C4-2B (cell line): ENCODE measurements around the gene CTDSPL.

Source experiments
- H3K27ac ChIP-seq: fragments of 450-650 bp; 2 replicates; pipeline ENCODE4 v1.5.1; 2017
- ZFX ChIP-seq: fragments of 450-650 bp; IDR thresholded peaks from 2 replicates; pipeline ENCODE4 v1.6.1; 2017
- TF ChIP-seq, protein P1 (sequence below): fragments of 450-650 bp; conservative IDR thresholded peaks from 2 replicates; pipeline ENCODE4 v1.5.1; 2017; ENCODE audit warnings: mild to moderate bottlenecking

Gene CTDSPL

DNA sequence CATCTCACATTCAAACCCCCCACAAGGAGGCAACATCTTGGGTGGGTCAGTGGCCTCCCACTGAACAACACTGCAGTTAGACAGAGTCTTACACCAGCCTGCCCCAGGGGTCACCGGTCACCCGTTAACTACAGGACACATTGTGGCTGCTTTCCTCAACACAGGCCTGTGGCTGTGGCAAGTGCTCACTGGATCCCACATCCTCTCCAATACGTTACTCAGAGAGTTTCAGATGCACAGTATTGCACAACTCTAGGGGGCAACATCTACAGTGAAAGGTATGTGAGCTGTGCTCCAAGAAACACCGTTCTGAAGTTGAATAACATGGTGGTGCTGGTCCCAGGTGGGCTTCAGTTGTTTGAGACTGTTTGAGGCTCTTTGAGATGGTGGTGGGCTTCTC lies 41.0 kb downstream of the CTDSPL start:
- TF ChIP-seq, protein P1, sequence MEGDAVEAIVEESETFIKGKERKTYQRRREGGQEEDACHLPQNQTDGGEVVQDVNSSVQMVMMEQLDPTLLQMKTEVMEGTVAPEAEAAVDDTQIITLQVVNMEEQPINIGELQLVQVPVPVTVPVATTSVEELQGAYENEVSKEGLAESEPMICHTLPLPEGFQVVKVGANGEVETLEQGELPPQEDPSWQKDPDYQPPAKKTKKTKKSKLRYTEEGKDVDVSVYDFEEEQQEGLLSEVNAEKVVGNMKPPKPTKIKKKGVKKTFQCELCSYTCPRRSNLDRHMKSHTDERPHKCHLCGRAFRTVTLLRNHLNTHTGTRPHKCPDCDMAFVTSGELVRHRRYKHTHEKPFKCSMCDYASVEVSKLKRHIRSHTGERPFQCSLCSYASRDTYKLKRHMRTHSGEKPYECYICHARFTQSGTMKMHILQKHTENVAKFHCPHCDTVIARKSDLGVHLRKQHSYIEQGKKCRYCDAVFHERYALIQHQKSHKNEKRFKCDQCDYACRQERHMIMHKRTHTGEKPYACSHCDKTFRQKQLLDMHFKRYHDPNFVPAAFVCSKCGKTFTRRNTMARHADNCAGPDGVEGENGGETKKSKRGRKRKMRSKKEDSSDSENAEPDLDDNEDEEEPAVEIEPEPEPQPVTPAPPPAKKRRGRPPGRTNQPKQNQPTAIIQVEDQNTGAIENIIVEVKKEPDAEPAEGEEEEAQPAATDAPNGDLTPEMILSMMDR = no peak
- TF ChIP-seq ZFX = no peak
- H3K27ac ChIP-seq = no peak overlapping the region; the same call in 1 of the 2 replicates

DNA sequence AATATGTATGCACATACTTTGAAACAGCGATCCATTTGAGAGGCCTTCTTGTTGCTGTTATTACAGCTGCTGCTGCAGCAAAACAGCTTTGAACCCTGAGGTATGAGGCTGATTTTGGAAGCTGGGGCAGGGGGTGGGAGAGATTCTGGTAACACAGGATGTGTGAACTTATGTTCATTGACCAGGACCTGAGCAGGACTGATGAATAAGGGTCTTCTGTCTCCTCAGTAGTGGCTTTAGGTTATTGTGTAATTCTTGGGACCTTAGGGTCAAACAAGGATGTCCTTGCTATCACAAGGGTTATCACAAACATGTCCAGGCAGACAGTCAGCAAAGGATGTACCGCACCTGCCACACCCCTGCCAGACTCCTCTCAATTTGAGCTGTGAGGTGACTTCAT lies 41.6 kb downstream of the CTDSPL start:
- no peak overlapping the region; the same call in 1 of the 2 replicates for H3K27ac ChIP-seq

DNA sequence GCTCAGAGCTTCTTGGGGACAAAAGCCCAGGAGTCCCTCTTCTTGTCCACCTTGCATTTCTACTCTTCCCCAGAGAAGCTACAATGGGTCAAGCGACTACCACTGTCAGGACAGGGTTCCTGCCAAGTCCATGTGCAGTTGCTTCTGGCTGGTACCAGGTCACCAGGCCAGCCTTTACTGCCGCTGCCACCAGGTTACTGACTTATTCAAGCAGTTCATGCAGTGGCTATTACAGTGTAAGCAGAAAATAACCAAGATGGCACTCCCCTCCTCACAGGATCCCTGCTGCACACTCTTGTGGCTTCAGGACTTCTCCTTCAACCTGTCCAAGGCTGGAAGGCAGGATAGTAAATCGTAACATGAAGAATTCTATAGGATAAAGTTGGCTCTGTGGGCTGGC lies 42.1 kb downstream of the CTDSPL start:
- TF ChIP-seq, protein P1 = no peak
- no peak for TF ChIP-seq ZFX
- H3K27ac ChIP-seq = no peak overlapping the region; the same call in 1 of the 2 replicates

More for the DNA sequence above, 41.6 kb downstream of the CTDSPL start:
- TF ChIP-seq, protein P1 = no peak
- no peak for TF ChIP-seq ZFX

DNA sequence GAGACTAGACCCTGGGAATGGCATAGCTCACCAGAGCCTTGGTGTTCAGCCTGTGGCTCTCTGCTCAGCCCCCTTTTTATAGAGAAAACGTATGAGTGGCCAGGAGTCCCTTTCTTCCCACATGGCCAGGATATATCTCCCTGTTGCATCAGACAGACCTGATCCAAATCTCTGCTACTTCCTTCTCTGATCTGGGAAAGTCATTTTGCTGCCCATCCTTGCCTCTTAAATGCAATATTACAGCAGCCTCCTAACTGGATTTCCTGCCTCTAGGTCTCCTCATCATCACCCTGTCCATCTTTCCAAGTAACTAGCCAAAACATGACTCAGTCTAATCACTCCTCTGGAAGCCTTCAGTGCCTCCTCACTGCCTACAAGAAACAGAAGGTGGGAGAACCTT lies 42.9 kb downstream of the CTDSPL start:
- TF ChIP-seq, protein P1 = no peak
- TF ChIP-seq ZFX = no peak
- H3K27ac ChIP-seq = 0 out of 2 replicates have a peak overlapping the region, but pooled peaks have one; percentile 9

DNA sequence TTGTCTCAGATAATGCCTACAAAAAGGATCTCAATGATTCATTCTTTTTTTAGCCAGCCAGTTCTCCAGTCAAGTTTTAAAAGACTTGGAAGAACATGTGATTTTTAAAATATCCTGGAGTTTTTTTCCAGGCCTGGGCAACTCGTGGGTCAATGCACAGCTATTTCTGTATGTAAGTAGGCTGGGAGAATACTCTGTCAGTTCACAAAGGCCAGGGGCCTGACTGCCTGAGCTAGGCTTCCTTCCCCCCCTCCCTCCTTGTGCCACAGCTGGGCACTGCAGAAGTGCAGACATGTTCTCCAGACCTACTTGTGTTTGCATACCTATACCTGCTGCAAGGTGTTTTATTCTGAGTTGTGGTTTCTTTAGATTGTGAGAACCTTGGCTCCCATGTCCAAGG lies 43.7 kb downstream of the CTDSPL start:
- H3K27ac ChIP-seq = no peak overlapping the region
- TF ChIP-seq, protein P1 = no peak
- TF ChIP-seq ZFX = no peak

DNA sequence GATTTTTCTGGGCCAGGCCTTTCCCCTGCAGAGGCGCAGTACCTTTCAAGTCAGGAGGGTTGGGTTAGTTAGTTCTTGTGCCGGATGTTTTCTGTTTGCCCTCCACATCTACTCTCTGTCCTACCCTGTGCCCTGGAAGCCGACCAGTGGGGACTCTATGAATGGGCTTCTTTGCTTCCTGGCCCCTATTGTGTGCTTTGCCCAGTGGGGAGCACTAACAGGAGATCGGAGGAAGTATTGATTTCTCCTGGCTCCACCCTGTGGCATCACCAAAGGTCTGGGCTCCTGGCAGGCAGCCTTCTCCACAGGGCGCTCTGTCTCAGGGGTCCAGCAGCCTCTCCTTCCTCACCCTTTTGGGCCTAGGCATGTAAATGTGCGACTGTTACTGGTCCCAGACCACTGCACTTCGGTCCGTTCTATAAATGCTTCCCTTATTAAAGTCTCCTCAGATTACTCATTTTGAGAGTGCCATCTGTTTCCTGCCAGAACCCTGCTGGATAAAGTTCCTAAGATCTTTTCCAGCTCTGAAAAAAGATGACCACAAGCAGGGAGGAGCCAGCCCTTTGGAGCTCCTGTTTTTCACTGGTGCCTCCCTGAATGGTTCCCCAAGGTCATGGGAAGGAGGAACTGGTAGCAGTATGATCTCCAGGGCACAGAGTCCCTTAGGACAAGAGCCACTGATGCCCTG lies 44.5 kb downstream of the CTDSPL start:
- no peak overlapping the region for H3K27ac ChIP-seq

DNA sequence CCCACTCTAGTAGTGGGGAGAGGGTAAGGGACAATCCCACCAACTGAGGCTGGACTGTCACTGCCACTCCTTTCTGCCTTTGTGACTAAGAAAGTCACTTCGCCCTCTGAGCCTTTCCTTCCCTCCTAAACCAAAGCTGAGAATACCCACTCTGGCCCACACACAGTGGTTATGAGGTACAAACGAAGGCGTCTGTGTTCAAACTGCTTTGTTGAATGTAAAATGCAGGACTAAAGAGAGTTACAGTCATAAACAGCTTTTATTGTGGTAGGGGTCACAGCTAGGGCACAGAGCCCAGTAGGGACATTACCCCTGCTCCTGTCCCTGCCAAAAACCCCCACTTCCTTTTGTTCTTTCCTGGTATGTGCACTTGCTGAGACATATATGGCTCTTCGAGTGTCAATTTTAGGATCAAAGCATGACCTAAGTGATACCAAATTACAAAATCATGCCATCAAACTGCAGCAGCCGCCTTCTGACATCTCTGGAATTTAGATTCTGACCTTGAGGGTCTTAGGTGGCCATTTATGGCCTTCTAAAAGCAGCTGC lies 45.1 kb downstream of the CTDSPL start:
- H3K27ac ChIP-seq = no peak overlapping the region
- TF ChIP-seq, protein P1 = no peak
- TF ChIP-seq ZFX = no peak

More for the DNA sequence above, 44.5 kb downstream of the CTDSPL start:
- TF ChIP-seq, protein P1 = no peak
- no peak for TF ChIP-seq ZFX
